Ovary (tissue), 9 donors: Measurements from ENCODE around the gene CFAP61. TPM values are rescaled to one million over a fixed set of nuclear protein-coding genes. Genes with fewer than 3 reads are reported as not detected.

ENCODE experiments used
- DNase-seq, 5 donors: peaks; one replicate each; pipeline ENCODE4 v3.0.0-alpha.2; 2019 to 2020
- H3K27ac ChIP-seq, 2 donors: fragments of 200-600 bp; one replicate each; pipeline versions ENCODE4 v1.5.1 to v1.8.0; 2019 to 2022
- H3K27me3 ChIP-seq: fragments of 200-600 bp; one replicate; pipeline ENCODE4 v1.8.0; 2022
- H3K36me3 ChIP-seq: fragments of 200-600 bp; sonication (generic); one replicate; pipeline ENCODE4 v1.5.1; 2019
- H3K4me1 ChIP-seq: one replicate; pipeline ENCODE4 v1.8.1; 2013; ENCODE audit warnings: mild to moderate bottlenecking, moderate library complexity; ENCODE audit not compliant: insufficient read depth
- H3K4me3 ChIP-seq: fragments of 200-600 bp; sonication (generic); one replicate; pipeline ENCODE4 v1.5.1; 2017
- H3K9me3 ChIP-seq, 2 donors: fragments of 200-600 bp in 1 of 2; sonication (generic) in 1 of 2; one replicate each; pipeline versions ENCODE4 v1.5.1 to v1.8.1; 2013 to 2019; ENCODE audit warnings: mild to moderate bottlenecking in 1 of 2, moderate library complexity in 1 of 2
- EP300 ChIP-seq: sonication (generic); formaldehyde crosslinking; IDR thresholded peaks from one replicate; pipeline ENCODE4 v1.6.1; 2017; ENCODE audit warnings: antibody characterized with exemption
- POLR2A ChIP-seq: fragments of 450-650 bp; IDR thresholded peaks from one replicate; pipeline ENCODE4 v1.6.1; 2017; ENCODE audit warnings: antibody characterized with exemption, mild to moderate bottlenecking, moderate library complexity
- WGBS, 3 donors: extraction: QIAGEN DNeasy Blood & Tissue Kit in 1 of 3; methylation state at CpG; one replicate each; pipeline versions ENCODE4 v1.1.5 to v1.1.7; 2013 to 2017; 5-methylcytosine and 5-hydroxymethylcytosine counted together
- intact Hi-C, 4 donors: fragments of 100-400 bp; cut with DNase I; formaldehyde crosslinking; loops; one replicate each; pipeline versions ENCODE4 v1.11.0 to v1.15.1; 2022 to 2023
- polyA plus RNA-seq, 2 donors: library from polyadenylated mRNA; stranded (reverse); fragments of 200-250 nt in 1 of 2; fragments of 350-450 nt in 1 of 2; fragmentation: Illumina TruSeq in 1 of 2; extraction: RNeasy Lipid Tissue Mini Kit (QIAGEN cat#74804) in 1 of 2; gene quantifications; one replicate each; pipeline ENCODE4 v1.2.3, GENCODE V29; 2013 to 2014
- total RNA-seq, 7 donors: library from RNA; depleted of rRNA in 2 of 7; stranded (reverse); fragments of >200 nt in 2 of 7; fragmentation: NEBNext Ultra II Directional in 3 of 7; extraction: Animal tissue kit (Norgen Biotek cat#: 25700) in 3 of 7; gene quantifications; one replicate each; pipeline versions ENCODE4 v1.1.0 to v1.2.4, GENCODE V29; 2016 to 2023
- TF ChIP-seq, protein P1 (sequence below), 3 donors: fragments of 450-650 bp in 2 of 3; fragments of 200-600 bp in 1 of 3; IDR thresholded peaks; one replicate each; pipeline versions ENCODE4 v1.5.1 to v1.8.0; 2016 to 2022; ENCODE audit warnings: antibody characterized with exemption in 3 of 3, mild to moderate bottlenecking in 1 of 3
- donor health status: DM: no; HTN: no; CAD: no; lungs with moderate emphysema.
- donor health status: DM: no; HTN: no; CAD: no.
- donor health status: Bipolar disorder and iron deficiency.
- donor health status: DM: yes; HTN: yes; CAD: no.
- donor health status: DM: no; HTN: no; CAD: no.
- donor health status: DM: yes; HTN: yes; CAD: no.

CFAP61 gene
- total and polyA plus RNA-seq, 9 donors = 0.12 to 13.1 (median 0.96) TPM; not detected in 1

DNA sequence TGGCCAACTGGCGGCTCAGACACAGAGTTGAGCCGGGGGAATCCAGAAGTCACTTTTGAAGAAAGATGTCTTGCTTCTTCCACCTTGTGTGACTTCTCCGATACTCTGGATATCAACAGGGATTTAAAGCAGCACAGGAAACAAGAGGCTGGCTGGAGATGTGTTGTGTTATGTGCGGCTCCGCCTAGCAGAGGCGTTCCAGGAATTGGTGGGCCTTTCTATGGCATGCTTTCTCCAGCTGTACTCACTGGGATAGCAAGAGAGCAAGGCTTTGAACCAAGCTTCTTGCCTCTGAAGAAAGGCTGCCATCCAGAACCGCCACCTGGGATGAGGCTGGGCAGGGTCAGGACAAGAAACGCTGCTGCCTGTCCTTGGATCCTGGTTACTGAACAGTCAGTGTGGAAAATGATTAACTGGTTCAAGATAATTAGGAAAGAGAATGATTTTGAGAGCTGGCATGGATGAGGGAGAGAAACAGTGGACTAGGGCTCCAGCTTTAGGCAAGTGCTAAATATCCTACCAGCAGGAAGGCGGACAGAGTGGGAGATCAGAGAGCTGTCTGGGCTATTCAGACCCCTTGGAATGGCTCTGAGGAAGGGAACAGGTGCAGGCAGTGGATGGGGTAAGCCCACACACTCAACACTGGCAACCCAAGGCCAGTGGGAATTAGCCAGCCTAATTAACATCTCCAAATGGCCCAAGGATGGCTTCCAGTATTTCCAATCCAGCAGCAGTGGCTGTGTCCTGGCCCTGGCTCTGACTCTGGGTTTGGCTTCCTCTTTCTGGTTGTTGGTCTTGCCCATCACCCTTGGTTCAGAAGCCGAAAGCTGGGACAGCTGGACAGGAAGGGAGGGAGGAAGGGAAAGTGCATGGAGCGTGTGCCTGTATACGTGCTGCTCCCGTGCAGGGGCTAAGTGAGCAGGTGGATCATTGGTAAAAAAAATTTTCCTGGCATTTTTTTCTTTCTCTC, 347.5 kb downstream of the CFAP61 start:
- H3K4me3 ChIP-seq = no peak overlapping the region
- H3K9me3 ChIP-seq = no peaks in the 10 kb centered on the region
- no peak for TF ChIP-seq EP300
- TF ChIP-seq POLR2A = no peak
- TF ChIP-seq, protein P1, sequence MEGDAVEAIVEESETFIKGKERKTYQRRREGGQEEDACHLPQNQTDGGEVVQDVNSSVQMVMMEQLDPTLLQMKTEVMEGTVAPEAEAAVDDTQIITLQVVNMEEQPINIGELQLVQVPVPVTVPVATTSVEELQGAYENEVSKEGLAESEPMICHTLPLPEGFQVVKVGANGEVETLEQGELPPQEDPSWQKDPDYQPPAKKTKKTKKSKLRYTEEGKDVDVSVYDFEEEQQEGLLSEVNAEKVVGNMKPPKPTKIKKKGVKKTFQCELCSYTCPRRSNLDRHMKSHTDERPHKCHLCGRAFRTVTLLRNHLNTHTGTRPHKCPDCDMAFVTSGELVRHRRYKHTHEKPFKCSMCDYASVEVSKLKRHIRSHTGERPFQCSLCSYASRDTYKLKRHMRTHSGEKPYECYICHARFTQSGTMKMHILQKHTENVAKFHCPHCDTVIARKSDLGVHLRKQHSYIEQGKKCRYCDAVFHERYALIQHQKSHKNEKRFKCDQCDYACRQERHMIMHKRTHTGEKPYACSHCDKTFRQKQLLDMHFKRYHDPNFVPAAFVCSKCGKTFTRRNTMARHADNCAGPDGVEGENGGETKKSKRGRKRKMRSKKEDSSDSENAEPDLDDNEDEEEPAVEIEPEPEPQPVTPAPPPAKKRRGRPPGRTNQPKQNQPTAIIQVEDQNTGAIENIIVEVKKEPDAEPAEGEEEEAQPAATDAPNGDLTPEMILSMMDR (IDR thresholded peaks at IDR 0.05) = no peak
- WGBS, 3 donors = 91 to 93% (median 92%) methylated on average over 13 of the region's 13 CpGs
- H3K4me1 ChIP-seq = no peaks in the 10 kb centered on the region
- no peaks in the 10 kb centered on the region for H3K36me3 ChIP-seq
- H3K27ac ChIP-seq = no peak overlapping the region
- DNase-seq = no peak
- intact Hi-C loops = loop anchor here in 1 of 4 donors (10.0 kb wide), 1 partner anchor 65 kb away; no protein-coding TSS in a partner anchor
- no peaks in the 10 kb centered on the region for H3K27me3 ChIP-seq

DNA sequence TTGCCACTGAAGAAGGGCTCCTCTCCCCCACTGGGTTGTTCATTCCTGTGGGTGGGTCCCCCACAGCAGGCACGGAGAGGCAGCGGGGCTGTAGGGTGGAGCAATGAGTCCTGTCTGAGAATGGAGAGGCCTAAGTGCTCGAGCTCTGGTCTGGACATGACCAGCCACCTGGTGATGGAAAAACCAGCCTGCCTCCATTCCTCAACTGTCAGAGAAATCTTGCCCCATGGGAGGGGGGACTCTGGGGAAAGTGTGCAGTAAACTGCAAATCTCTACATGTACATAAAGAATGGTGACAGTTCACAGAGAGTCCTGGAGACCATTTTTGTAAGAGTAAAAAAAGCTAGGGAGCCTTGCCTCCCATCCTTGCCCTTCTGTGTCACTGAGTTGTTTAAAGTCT, 349.7 kb downstream of the CFAP61 start:
- Histone ChIP-seq H3K4me3 (no peak overlapping the region), H3K9me3 (no peaks in the 10 kb centered on the region), H3K27me3 (no peaks in the 10 kb centered on the region), H3K27ac (no peak overlapping the region), H3K36me3 (no peaks in the 10 kb centered on the region), H3K4me1 (no peaks in the 10 kb centered on the region)
- intact Hi-C loops = loop anchor here in 1 of 4 donors (10.0 kb wide), 1 partner anchor 63 kb away; no protein-coding TSS in a partner anchor
- 88 to 93% (median 90%) methylated on average over 3 of the region's 3 CpGs for WGBS, 3 donors
- no peak for DNase-seq
- TF ChIP-seq, protein P1 (IDR thresholded peaks at IDR 0.05) = no peak
- TF ChIP-seq POLR2A (no peak), EP300 (no peak)

DNA sequence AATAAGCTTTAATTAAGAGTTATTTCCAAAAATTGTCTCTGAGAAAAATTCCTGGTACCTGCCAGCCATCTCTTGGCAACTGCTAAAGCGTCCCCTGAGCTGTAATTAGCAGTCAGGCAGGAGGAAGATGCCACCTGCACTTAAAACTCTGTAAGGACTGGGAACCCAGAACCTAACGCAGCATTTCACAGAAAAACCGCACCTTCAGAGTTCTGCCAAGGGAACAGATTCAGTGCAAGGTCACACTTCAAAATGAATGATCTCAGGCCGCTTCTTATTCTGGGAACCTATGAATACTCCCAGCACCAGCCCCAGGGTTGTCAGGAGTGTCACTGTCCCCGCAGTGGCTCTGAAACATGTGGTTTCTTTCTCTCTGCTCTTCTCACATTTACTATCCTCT, 352.3 kb downstream of the CFAP61 start:
- no peak for DNase-seq
- H3K9me3 ChIP-seq = no peaks in the 10 kb centered on the region
- no peaks in the 10 kb centered on the region for H3K36me3 ChIP-seq
- intact Hi-C loops = loop anchor here in 1 of 4 donors (10.0 kb wide), 1 partner anchor 60 kb away; no protein-coding TSS in a partner anchor
- H3K4me1 ChIP-seq = no peaks in the 10 kb centered on the region
- H3K4me3 ChIP-seq = no peak overlapping the region
- 70 to 86% (median 82%) methylated on average over 5 of the region's 5 CpGs for WGBS, 3 donors
- H3K27ac ChIP-seq = no peak overlapping the region
- no peak for TF ChIP-seq EP300
- TF ChIP-seq POLR2A = no peak
- TF ChIP-seq, protein P1 (IDR thresholded peaks at IDR 0.05) = no peak
- H3K27me3 ChIP-seq = no peaks in the 10 kb centered on the region

DNA sequence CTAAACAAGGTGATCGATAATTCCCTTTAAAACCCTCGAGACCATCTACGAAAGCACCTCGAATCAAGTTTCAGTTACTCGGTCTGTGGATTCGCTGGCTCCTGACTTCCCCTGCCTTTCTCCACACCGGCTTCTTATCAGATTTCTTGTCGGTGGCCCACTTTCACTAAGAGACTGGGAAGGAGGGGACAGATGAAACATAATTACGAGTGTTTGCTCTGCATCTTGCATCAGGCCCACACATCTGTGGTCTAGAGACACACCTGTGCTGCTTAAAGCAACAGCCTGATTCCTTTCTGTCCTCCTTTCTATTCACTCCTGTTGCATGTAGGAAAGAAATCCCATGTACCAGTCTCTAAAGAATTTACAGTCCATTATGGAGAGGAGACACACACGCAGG, 353.3 kb downstream of the CFAP61 start:
- intact Hi-C loops = loop anchor here in 1 of 4 donors (10.0 kb wide), 1 partner anchor 59 kb away; no protein-coding TSS in a partner anchor
- Histone ChIP-seq H3K9me3 (no peaks in the 10 kb centered on the region), H3K27ac (no peak overlapping the region), H3K4me3 (no peak overlapping the region), H3K27me3 (no peaks in the 10 kb centered on the region), H3K36me3 (no peaks in the 10 kb centered on the region), H3K4me1 (peaks cover under 1% of the 10 kb centered on the region)
- 91 to 93% (median 92%) methylated on average over 10 of the region's 10 CpGs for WGBS, 3 donors
- TF ChIP-seq, protein P1 (IDR thresholded peaks at IDR 0.05) = no peak
- TF ChIP-seq POLR2A = no peak
- TF ChIP-seq EP300 = no peak
- no peak for DNase-seq
